ENCODE data around the gene SELENOO. TPM values are rescaled to one million over a fixed set of nuclear protein-coding genes. Genes with fewer than 3 reads are reported as not detected.
A peak's percentile ranks its signal among the peaks of the same experiment; 100 is the strongest.

The SELENOO gene
- polyA plus RNA-seq, 1 of the 3 experiments (the other 2 are of a cell fraction): 26.7 TPM

GRCh38 chr22:50257451-50258360 lies 56.9 kb downstream of the SELENOO start (continued):
- TF ChIP-seq ZBTB33 (IDR thresholded peaks at IDR 0.05; ENCODE audit: borderline replicate concordance, low read depth) (no peak), FOXM1 (IDR thresholded peaks at IDR 0.05; ENCODE audit: low read depth) (no peak), GATA2 (CRISPR knock-in tag; IDR thresholded peaks at IDR 0.05) (no peak), JUND (IDR thresholded peaks at IDR 0.05) (no peak)

- CTCF ChIA-PET: interaction anchor here (1.3 to 4.7 kb wide), 4 partner anchors 18 to 267 kb away, joined by 3 to 29 read pairs (median 7); partner anchors contain the start of genes DENND6B and SCO2
- TF ChIP-seq USF1 (IDR thresholded peaks at IDR 0.05; ENCODE audit: borderline replicate concordance, low read depth) (no peak), NFIC (IDR thresholded peaks at IDR 0.05; ENCODE audit: borderline replicate concordance) (no peak), REST (IDR thresholded peaks at IDR 0.05; ENCODE audit: low read depth, low read length) (no peak), YY1 (IDR thresholded peaks at IDR 0.05; ENCODE audit: low read depth) (no peak), ELF1 (IDR thresholded peaks at IDR 0.05) (no peak), CTCF (IDR thresholded peaks at IDR 0.05) (no peak), PBX3 (IDR thresholded peaks at IDR 0.05) (no peak), NRF1 (IDR thresholded peaks at IDR 0.05; ENCODE audit: low read depth, low read length) (no peak), CHD2 (IDR thresholded peaks at IDR 0.05; ENCODE audit: low read length, partially characterized antibody) (no peak)
- DNase-seq: no peak
- peaks cover 14 to 25% of the 10 kb centered on the region in 2 experiments; a peak in 2 of 4 replicates for H3K4me1 ChIP-seq (ENCODE audit: control insufficient read depth in 1 of 2, insufficient read depth in 2 of 2, low read depth in 1 of 2, low read length in 1 of 2)
- H3K27me3 ChIP-seq (ENCODE audit: insufficient read depth): no peaks in the 10 kb centered on the region
- H3K4me3 ChIP-seq (ENCODE audit: low read depth in 2 of 2, low read length in 1 of 2): no peak overlapping the region
- no peak overlapping the region for H2AFZ ChIP-seq (ENCODE audit: low read depth)
- H3F3A ChIP-seq (replicated peaks; ENCODE audit: insufficient read depth): no peaks in the 10 kb centered on the region
- WGBS (ENCODE audit: low lambda C conversion rate): 91% methylated on average over 17 of the region's 24 CpGs
- no peak overlapping the region for H3K27ac ChIP-seq (ENCODE audit: low read depth in 2 of 2, low read length in 1 of 2)
- H3K9me2 ChIP-seq: no peaks in the 10 kb centered on the region
- H3K9ac ChIP-seq: no peak overlapping the region
- POLR2A ChIA-PET: no interaction called here
- H3K4me2 ChIP-seq: 0 out of 2 replicates have a peak overlapping the region, but pooled peaks have one; percentile 13
- peaks cover 0 to 26% of the 10 kb centered on the region in 2 experiments for H3K36me3 ChIP-seq (replicated peaks in 1 of 2; ENCODE audit: control insufficient read depth in 1 of 2, insufficient read depth in 2 of 2, low read length in 1 of 2)
- H3K79me2 ChIP-seq (ENCODE audit: insufficient read depth): peaks cover 27% of the 10 kb centered on the region
- H3K9me3 ChIP-seq: no peaks in the 10 kb centered on the region
- H4K20me1 ChIP-seq (ENCODE audit: insufficient read depth): no peaks in the 10 kb centered on the region
Observed at GRCh38 chr22:50258361-50259292, 57.8 kb downstream of the SELENOO start.
